ENCODE results near the gene TMEM207.

The TMEM207 gene

DNA sequence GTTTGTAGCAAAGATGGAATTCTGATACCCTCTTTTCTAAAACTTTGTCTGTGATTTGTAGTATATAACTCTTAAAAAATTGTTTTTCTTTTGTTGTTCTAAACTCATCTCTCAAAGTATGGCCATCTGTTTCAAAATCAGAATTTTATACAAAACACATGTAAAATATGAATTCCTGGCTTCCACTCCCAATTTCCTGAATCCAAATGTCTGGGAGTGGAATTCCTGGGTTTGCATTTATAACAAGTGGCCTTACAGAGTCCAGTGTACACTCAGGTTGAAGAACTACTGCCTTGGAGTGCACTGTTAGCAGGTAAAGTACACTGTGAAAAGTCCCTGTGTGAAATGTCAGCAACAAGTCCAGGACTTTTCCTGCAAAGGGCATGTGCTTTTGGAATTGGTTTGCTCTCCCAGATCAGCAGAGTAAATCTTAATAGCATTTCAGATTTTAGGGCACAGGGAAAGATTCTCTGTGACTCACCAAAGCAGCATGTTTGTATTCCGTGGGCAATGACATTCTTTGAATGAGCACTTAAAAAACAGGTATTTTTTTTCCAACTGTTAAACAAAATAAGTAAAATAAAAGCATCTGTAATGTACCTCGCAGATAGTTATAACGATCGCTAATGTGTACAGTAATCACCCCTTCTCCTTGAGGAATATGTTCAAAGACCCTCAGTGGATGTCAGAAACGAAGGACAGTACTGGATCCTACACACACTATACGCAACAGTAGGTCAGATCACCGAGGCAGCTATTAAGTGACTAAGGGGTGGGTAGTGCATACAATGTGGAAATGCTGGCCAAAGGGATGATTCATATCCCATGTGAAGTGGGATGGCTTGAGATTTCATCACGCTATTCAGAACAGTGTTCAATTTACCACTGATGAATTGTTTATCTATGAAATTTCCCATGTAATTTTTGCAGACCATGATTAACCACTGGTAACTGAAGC lies 63.7 kb downstream of the TMEM207 start:
- DNase-seq (ENCODE audit: low read depth) = no peak

DNA sequence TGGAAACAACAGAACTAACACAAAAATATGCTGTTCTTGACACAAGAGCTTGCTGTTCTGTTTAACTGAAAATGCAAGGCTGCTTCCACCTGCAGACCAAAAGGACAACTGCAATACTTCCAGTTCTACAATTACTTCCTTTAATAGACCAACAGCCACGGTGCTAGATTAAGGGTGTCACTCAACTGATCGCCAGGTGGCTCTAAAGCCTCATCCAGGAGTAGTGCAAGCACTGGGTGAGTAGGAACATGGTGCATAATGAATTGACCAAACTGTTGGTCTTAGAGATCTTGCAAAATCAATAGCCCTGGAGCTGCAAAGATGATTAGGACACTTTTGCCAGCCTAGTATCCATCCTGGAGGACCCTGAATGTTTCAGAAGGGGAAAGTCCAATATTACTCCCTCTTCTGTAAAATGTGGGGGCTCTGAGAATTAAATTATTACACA lies 65.4 kb downstream of the TMEM207 start:
- no peak for DNase-seq (ENCODE audit: low read depth)

DNA sequence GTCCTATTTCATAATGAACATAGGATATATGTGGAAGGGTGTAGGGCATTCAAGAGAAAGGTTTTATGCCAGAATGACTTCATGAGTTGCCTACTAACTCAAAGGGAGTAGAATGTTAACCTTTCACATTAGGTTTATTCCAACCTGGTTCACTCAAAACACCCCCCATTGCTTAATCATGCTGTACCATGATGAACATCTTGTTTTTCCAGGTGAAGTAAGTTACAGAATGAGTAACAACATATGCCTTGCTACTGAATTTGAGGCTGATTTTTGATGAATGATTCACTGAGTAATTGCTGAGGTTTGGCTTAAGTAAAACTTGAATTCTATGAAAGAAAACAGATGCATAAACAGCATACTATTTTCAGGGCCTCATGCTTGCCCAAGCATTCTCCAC lies 67.6 kb downstream of the TMEM207 start:
- DNase-seq (ENCODE audit: low read depth) = no peak

DNA sequence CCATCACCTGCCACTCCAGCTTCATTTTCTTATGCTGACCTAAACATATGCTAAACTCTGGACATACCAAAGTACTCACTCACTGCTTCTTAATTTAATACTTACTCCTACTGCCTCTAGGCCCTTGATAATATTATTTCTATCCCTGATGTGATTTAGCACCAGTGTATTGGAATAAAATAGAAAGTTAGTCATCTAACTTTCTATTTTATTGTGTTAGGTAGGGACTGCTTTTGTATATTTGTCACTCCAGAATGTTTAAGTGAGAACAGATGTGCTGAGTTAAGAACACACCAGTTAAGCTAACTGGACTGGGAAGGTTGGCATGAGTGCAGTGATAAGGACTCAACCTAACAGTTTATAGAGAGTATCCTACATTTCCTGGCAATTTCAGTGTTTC lies 68.3 kb downstream of the TMEM207 start:
- DNase-seq (ENCODE audit: low read depth) = no peak

DNA sequence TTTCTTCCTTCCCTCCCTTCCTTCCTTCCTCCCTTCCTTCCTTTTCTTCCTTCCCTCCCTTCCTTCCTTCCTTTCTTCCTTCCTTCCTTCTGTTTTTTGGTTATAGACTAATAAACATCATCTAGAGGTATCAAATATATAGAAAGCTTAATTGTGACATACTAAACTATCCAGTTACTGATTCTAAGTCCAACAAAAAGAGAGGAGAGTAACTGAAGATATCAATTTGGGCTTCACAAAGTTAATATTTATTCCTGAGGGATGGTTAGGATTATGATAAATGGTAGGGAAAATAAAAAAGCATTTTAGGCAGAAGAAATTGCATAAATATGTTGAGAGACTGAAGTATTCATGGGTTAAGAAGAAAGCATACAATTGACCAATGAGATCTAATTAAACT lies 69.5 kb downstream of the TMEM207 start:
- no peak for DNase-seq (ENCODE audit: low read depth)
